Transverse colon (tissue), 4 donors: ENCODE measurements around the gene ZNF547.

Experiments used
- CTCF ChIP-seq, 5 experiments: fragments of 200-600 bp in 3 of 5; fragments of 450-650 bp in 2 of 5; sonication (generic) in 3 of 5; IDR thresholded peaks; 1 replicate in 2 of 5; 2 replicates in 3 of 5; pipeline ENCODE4 v1.5.1; 2016 to 2017; ENCODE audit warnings: antibody characterized with exemption in 5 of 5, inconsistent platforms in 3 of 5, mild to moderate bottlenecking in 2 of 5, moderate library complexity in 1 of 5
- POLR2AphosphoS5 ChIP-seq, 3 donors: sonication (generic); formaldehyde crosslinking; IDR thresholded peaks; one replicate each; pipeline ENCODE4 v1.6.1; 2016; ENCODE audit warnings: antibody characterized with exemption in 3 of 3

- TF ChIP-seq POLR2AphosphoS5 (IDR thresholded peaks at IDR 0.05), result no peak
- no peak for TF ChIP-seq CTCF (IDR thresholded peaks at IDR 0.05)
Measured at GRCh38 chr19:57376151-57376550, 12.8 kb downstream of the ZNF547 start.
